ENCODE measurements around the gene MRPS23. TPM values are rescaled to one million over a fixed set of nuclear protein-coding genes. Genes with fewer than 3 reads are reported as not detected.

The MRPS23 gene
- polyA plus RNA-seq (ENCODE audit: insufficient read length in 3 of 3), result 10 to 100 TPM; 55.4 to 66.7 (median 61.9) TPM
- long read RNA-seq, donor 1, full-length matches to known transcripts, result 20 of 20 reads
- long read RNA-seq, donor 1, partial matches to known transcripts, result 0 of 20 reads
- long read RNA-seq, donor 1, other reads (novel, unspliced or antisense), result 0 of 20 reads
- long read RNA-seq, donor 2, full-length matches to known transcripts, result 23 of 23 reads
- long read RNA-seq, donor 2, partial matches to known transcripts, result 0 of 23 reads
- long read RNA-seq, donor 2, other reads (novel, unspliced or antisense), result 0 of 23 reads
- long read RNA-seq, donor 3, full-length matches to known transcripts, result 36 of 36 reads
- long read RNA-seq, donor 3, partial matches to known transcripts, result 0 of 36 reads
- long read RNA-seq, donor 3, other reads (novel, unspliced or antisense), result 0 of 36 reads
- long read RNA-seq, donor 4, full-length matches to known transcripts, result 22 of 22 reads
- long read RNA-seq, donor 4, partial matches to known transcripts, result 0 of 22 reads
- long read RNA-seq, donor 4, other reads (novel, unspliced or antisense), result 0 of 22 reads
- long read RNA-seq, donor 5, result 0 reads
- long read RNA-seq, donor 6, full-length matches to known transcripts, result 18 of 18 reads
- long read RNA-seq, donor 6, partial matches to known transcripts, result 0 of 18 reads
- long read RNA-seq, donor 6, other reads (novel, unspliced or antisense), result 0 of 18 reads
- long read RNA-seq, donor 7, full-length matches to known transcripts, result 36 of 36 reads
- long read RNA-seq, donor 7, partial matches to known transcripts, result 0 of 36 reads
- long read RNA-seq, donor 7, other reads (novel, unspliced or antisense), result 0 of 36 reads
- long read RNA-seq, donor 8, result 0 reads
- long read RNA-seq, donor 9, full-length matches to known transcripts, result 29 of 29 reads
- long read RNA-seq, donor 9, partial matches to known transcripts, result 0 of 29 reads
- long read RNA-seq, donor 9, other reads (novel, unspliced or antisense), result 0 of 29 reads
- long read RNA-seq, donor 10, full-length matches to known transcripts, result 37 of 37 reads
- long read RNA-seq, donor 10, partial matches to known transcripts, result 0 of 37 reads
- long read RNA-seq, donor 10, other reads (novel, unspliced or antisense), result 0 of 37 reads
- long read RNA-seq, donor 11, full-length matches to known transcripts, result 9 of 9 reads
- long read RNA-seq, donor 11, partial matches to known transcripts, result 0 of 9 reads
- long read RNA-seq, donor 11, other reads (novel, unspliced or antisense), result 0 of 9 reads
- long read RNA-seq, donor 12, full-length matches to known transcripts, result 13 of 13 reads
- long read RNA-seq, donor 12, partial matches to known transcripts, result 0 of 13 reads
- long read RNA-seq, donor 12, other reads (novel, unspliced or antisense), result 0 of 13 reads
- long read RNA-seq, donor 13, result 0 reads
- long read RNA-seq, donor 14, full-length matches to known transcripts, result 22 of 22 reads
- long read RNA-seq, donor 14, partial matches to known transcripts, result 0 of 22 reads
- long read RNA-seq, donor 14, other reads (novel, unspliced or antisense), result 0 of 22 reads
- long read RNA-seq, donor 15, full-length matches to known transcripts, result 13 of 13 reads
- long read RNA-seq, donor 15, partial matches to known transcripts, result 0 of 13 reads
- long read RNA-seq, donor 15, other reads (novel, unspliced or antisense), result 0 of 13 reads
- long read RNA-seq, donor 16, full-length matches to known transcripts, result 42 of 47 reads
- long read RNA-seq, donor 16, partial matches to known transcripts, result 5 of 47 reads
- long read RNA-seq, donor 16, other reads (novel, unspliced or antisense), result 0 of 47 reads

DNA sequence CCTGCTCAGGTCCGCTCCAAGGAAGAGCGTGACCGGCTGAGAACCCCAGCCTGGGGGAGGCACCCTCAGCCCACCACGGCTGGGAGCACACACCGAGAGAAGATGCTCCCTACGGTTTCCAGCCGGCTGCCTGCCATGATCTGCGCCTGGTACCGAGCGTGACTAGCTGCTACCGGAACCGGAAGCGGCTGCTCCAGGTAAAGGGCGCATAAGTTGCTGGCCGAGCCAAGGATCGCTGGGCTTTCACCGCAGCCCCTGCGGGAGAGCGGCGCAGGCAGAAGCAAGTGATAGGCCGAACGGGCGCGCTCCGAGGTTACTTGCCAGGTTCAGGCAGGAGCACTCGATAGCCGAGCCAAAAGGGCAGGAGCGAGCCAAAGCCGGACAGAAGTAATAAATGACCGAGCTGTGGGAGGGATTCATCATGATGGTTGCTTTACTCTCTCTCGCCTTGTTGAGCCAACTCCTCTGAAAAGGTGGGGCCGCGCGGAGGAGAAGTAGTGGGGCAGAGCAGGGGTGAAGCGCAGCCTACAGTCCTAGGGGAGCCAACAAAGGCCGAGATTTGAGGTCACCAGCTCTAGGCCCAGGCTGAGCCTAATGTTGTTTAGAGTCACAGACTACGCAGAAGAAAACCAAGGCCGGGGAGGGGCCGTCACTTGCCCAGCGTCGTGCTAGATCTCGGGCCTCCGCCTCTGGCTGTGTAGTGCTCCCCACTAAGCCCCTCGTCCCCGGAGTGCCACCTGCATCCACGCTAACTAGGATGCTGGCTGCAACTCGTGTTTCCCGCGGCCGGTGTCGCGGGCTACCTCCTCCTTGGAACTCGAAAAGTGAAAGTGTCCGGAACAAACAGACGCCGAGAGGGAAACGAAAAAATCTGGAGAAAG, at the start of gene MRPS23:
Gene MRPS23, minus strand, starts transcription at position 171 of the 881 bp plus-strand sequence. Its CDS starts 34 bp downstream, at position 137.
- peak; percentile 91 to 99 (median 96) for DNase-seq (ENCODE audit: extremely low read depth in 1 of 11, low read depth in 9 of 11, low spot score in 4 of 11)

DNA sequence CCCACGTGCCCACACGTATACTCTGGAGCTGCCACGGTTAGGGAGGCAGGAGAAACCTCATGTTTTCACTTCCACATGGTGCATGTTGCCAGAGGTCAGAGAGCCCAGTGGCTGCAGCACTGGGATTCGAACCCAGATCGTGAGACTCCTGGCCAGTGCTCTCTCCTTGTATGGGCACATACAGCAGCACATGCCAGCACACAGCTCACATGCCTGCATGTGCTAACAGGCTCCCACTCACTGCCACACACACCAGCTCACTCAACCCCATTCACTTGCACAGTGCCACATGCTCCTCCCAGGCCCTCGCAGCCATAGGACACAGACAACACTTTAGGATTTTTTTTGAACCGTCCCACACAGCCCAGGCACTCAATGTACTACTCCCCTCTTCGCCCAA, 49.5 kb upstream of the MRPS23 start:
- no peak for DNase-seq (ENCODE audit: extremely low read depth in 1 of 11, low read depth in 9 of 11, low spot score in 4 of 11)

DNA sequence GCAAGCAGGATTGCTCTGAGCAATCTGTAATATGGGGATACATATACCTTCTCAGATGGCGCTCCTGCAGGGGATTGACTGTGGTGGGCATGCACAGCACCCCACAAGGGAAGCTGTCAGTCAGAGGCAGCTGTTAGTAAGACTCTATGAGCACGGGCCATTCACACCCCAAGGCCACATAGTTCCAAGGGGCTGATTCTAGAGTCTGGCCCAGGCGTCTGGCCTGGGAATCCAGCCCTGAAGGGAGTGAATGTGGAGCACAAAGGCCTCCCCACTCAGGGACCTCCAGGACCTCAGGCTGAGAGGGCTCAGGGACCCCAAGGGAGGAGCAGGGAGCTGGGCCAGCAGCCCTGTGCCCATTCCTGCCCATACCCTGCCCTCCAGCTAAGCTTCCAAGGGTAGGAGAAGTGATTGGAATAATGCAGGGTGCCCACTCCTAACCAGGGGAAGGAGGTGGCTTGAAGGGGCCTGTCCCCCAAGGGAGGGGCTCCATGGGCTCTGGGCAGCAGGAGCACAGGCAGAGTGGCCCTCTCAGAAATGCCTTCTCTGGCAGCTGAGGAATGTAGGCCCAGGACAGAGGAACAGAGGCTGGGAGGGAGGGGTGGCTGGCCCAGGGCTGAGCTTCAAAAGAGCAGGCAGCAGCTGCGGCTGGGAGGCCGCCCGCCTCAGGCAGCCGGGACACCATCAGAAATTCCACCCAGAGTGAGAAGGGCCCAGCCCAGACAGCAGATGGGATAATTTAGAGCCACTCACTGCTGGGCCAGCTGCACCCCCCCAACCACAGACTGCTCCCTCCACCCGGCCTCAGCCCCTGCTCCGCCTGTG, 48.9 kb upstream of the MRPS23 start:
- peak in 4 of 11 donors; percentile 58 to 72 (median 64) for DNase-seq (ENCODE audit: extremely low read depth in 1 of 11, low read depth in 9 of 11, low spot score in 4 of 11)

DNA sequence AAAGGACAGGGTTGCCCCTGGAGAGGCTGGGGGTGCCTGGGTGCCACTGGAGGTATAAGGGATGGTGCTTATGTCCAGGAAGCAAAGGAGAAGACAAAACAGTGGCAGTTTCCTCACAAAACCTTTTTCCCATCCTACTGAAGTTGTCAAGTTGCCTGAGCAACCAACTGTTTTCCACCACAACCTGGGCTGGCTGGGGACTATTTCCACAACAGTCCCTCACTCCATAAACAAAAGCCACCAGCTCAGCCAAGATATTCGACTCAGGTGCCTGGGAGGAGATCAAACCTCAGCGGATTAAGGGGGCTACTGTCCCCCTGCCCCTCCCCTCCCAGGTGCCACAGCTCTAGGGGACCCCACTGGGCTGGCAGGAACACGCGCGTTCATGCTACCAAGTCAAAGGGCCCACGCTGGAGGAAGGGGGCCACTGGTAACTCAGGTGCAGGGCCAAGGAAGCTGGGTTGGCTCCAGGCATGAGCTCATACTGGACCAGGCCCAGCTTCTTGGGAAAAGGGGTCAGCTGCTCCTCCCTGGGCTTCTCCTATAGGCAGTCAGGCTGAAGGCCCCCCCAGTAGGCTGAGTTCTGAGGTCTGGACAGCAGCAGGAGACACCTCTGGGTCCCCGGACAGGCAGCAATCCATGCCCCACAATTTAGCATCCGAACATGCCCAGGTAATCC, 45.7 kb upstream of the MRPS23 start:
- DNase-seq (ENCODE audit: extremely low read depth in 1 of 11, low read depth in 9 of 11, low spot score in 4 of 11), result no peak

DNA sequence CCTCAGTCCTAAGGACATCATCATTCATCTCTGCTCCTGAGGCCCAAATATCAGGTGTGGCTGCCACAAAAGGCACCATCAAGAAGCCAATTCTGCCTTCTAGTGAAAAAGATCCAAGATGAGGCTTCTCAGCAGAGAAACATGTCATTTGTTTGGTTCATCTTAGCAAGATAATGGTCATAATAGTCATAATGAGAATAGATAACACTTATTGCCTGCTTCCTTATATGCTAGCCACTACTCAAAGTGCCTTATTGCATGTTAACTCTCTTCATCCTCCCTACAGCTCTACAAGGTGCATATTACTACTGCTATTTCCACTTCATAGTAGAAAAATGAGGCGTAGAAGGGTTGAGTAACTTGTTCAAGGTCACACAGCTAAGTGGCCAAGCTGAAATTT, 45.0 kb upstream of the MRPS23 start:
- no peak for DNase-seq (ENCODE audit: extremely low read depth in 1 of 11, low read depth in 9 of 11, low spot score in 4 of 11)

DNA sequence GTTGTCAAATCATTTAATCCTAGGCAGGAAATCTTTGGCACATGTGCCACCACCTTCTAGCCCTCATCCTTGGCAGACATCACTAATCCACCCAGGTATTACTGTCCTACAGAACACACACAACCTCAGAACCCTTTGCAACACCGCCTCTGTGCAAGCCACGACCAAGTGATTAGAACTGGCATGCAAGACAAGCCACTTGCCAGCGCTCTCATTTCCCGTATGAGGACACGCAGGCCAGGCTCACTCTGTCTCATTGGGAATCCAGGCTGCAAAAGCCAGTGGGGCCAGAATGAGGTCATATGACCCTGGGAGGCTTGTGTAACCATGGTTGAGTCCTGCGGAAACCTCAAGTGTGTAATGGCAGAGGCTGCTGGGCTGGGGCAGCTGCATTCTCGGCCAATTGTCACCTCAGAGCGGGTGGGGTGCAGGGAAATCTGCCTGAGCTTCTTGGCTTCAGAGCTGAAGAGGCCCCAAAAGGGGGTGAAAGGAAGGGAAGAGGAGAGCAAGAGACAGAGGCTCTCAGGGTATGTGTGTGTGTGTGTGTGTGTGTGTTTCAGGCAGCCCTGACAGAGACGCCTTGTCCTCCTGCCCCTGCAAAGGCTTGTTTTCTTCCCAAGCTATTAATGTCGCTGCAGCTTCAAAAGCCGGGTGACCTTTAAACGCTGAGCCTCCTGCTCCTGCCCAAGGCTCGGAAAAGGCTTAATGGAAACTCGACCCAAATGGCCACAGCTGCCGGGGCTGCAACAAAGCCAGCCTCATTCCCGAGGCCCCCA, 43.2 kb upstream of the MRPS23 start:
- peak in 5 of 11 donors; percentile 60 to 83 (median 69) for DNase-seq (ENCODE audit: extremely low read depth in 1 of 11, low read depth in 9 of 11, low spot score in 4 of 11)

DNA sequence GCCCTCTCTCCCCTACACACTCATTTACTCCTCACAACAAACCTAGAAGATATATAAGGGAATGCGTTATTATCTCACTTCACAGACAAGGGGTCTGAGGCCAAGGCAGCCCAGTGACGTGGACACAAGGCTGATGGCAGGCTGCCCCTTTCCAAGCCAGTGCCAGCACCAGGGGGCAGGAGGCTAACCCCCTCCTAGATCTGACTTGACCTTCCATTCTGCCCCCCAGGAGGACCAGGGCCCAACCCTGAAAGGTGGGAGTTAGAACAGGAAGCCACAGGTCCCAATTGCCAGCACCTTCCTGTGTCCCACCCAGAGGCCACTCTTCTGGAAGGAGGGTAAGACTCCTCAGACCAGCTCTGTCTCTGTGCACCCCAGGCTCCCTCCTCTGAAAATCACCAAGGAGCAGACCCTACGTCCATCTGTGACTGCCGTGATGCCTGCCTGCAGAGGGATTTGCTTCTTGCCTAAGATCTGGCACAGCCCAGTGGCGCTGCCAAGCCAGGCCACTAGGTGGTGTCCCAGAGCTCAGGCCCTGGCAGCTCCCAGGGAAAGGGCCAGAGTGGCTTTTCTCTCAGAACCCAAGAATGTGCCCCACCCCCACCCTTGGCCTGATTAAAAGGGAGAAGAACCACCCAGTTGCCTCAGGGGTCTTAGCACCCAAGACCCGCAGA, 42.4 kb upstream of the MRPS23 start:
- DNase-seq (ENCODE audit: extremely low read depth in 1 of 11, low read depth in 9 of 11, low spot score in 4 of 11), result peak in 9 of 11 donors; percentile 74 to 88 (median 79)

DNA sequence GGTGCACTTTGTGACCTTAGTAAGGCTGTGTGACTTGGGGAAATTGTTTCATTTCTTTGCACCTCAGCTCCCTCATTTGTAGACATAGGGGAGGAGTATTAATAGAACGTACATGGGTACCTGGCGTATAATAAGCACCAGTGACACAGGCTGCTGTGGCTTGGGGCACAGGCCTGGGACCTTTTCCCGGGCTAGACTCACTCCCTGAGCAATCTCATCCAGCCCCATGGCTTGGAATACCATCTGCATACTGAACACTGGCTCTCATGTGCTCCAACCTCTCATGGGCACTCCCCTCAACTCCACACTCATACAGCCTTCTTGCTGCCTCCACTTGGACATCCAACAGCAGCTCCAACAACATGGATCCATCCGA, 41.0 kb upstream of the MRPS23 start:
- no peak for DNase-seq (ENCODE audit: extremely low read depth in 1 of 11, low read depth in 9 of 11, low spot score in 4 of 11)

DNA sequence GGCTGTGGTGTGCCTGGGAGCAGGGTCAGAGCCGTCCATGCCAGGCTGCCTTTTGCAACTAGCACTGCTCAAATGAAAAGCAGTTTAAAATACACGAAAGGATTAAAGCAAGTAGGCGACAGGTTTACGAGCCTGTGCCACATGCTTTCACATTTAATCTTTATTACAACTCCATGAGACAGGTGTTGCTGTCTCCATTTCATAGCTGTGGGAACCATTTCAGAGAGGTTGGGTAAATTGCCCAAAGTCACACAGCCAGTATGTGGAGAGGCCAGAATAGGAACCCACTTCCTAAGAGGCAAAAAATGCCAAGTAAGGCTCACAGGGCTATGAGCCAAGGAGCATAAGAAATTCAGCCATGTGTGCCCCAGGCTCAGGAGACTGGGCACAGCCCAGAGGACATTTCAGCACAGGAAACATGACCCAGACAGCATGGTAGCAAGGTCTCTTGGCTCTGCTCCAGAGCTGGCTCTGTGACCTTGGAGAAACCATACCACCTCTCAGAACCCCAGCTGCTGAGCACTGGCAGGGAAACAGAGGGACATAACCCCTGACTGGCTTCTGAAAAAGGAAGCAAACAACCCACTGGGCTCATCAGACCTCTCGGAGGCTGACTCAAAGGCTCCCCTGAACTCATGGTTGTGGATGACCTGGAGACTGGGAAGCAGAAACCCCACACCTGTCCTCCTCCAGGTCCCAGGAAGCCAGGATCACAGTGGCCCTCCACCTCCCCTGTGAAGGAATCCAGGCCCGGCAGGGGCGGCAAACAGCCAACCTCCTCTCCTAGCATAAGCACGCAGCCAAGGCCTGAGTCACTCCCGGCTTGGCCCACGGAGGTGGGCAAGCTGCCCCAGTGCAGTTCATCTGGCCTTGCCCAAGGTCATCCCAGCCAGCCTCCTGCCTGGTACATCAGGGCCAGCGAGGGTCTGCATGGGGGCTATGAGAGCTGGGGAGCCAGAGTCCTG, 40.3 kb upstream of the MRPS23 start:
- no peak for DNase-seq (ENCODE audit: extremely low read depth in 1 of 11, low read depth in 9 of 11, low spot score in 4 of 11)

DNA sequence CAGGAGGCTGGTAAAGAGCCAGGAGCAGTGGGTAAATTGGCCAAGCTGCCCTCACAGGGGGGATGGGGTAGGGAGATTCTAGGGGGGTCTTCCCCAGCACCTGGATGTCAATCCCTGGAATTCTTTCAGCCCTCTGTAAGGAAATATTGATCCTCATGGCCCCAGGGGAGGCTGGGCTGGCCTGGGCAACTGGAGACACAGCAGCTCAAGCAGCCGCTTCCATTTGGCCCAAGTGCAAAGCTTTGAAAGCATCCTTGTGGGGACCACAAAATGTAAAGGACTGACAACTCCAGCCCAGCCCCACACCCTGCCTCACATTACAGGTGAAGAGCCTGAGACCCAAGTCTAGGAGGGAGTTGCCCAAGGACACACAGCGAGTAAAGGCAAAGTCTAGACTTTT, 39.4 kb upstream of the MRPS23 start:
- no peak for DNase-seq (ENCODE audit: extremely low read depth in 1 of 11, low read depth in 9 of 11, low spot score in 4 of 11)

DNA sequence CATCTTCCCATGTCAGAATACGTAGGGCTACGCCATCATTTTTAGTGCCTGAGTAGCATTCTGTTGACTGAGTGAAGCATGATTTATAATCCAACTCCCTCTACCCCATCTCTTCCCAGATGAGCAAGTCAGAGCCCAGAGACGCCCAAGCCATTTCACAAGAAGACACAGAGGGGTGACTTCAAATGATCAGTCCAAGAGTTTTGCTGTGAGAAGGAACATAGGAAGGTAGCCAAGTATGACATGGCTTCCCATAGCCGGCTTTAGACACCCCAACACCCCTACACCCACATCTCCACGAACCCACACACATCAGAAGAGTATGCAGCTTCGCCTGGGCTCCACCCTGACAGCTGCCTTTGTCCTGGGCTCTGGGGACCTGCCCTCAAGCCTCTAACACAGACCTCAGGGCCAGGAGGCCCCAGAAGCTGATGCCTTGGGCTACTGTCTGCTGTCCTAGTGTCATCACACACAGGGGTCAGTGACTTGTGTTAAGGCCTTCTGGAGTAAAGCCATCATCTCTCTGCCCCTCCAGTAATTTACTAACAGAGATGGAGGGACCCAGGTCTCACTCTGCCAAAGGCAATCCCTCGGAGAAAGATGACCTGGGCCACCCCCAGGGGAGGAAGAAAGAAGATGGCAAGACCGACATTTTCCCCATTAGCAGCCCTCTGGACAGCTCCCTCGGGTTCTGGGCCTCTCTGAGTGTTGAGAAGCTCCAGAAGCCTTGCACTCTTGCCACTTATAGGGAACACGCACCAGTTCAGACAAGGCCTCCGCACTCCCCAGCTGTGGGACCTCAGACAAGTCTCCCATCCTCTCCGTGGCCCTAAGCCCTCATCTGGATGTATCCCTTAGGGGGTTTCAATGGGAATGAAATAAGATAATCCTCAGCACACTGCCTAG, 38.7 kb upstream of the MRPS23 start:
- DNase-seq (ENCODE audit: extremely low read depth in 1 of 11, low read depth in 9 of 11, low spot score in 4 of 11), result no peak

DNA sequence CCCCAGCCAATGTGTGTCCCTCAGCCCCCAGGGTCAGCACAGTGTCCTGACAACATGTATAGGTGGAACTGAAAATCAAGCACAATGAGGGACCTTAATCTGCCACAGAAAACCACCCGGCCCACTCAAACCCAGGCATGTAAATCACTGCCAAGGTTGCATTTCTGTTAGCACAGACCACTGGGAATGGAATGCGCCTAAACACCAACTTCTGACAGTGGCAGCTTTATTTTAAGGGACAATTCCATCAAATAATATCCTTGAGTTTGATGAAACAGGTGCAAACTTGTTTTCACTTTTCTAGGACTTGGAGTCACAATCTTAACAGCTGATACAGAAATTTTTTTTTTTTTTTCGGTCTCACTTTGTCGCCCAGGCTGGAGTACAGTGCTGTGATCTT, 37.3 kb upstream of the MRPS23 start:
- DNase-seq (ENCODE audit: extremely low read depth in 1 of 11, low read depth in 9 of 11, low spot score in 4 of 11), result no peak

DNA sequence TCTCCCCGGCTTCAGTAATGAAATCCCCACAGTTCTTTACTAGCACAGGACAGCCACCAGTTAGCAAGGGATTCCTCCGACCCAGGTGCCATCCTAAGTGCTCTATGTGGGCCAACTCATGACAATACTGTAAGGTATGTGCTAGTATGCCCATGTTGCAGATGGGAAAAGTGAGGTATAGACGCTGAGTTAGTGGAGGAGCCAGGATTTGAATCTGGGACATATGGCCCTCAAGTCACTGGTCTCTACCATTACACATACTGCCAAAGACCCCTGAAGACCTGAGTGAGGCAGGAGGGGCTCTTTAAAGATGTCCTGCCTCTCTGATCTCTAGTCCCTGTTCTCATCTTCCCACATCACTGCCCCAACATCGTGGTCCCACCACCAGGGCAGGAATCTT, 36.2 kb upstream of the MRPS23 start:
- DNase-seq (ENCODE audit: extremely low read depth in 1 of 11, low read depth in 9 of 11, low spot score in 4 of 11), result no peak
